NCI-H524 treated with DMSO at 0.1 percent for 48 hours (cell line): Measurements from ENCODE around the gene TMEM183A.
"Not testable (repeated sequence)": the region's sequence is repeated elsewhere in the genome, so short reads cannot be mapped to it uniquely, and the experiment has no call there.

Experiments
- DNase-seq: peaks from one replicate; lab custom pipeline; 2025; lab: John Stamatoyannopoulos, UW

Gene TMEM183A

GRCh38 chr1:203006948-203007871 lies at the start of gene TMEM183A:
TSS of gene TMEM183A (plus strand) at chr1:203007374. CDS start at chr1:203007466, 92 bp downstream.
- DNase-seq: peak; percentile 73

- no peak for DNase-seq
Measured at GRCh38 chr1:202957733-202958543, 49.2 kb upstream of the TMEM183A start, which contains the start of gene ADIPOR1. TSS of gene ADIPOR1 (minus strand) at chr1:202958312. CDS start at chr1:202951070, 7,242 bp downstream.

- DNase-seq: no peak
Measured at GRCh38 chr1:202958544-202959275, 48.5 kb upstream of the TMEM183A start.

GRCh38 chr1:202959276-202959620 lies 47.9 kb upstream of the TMEM183A start:
- DNase-seq: no peak

- DNase-seq: no peak
Measured at GRCh38 chr1:202961220-202961880, 45.8 kb upstream of the TMEM183A start.

GRCh38 chr1:202964791-202965410 lies 42.3 kb upstream of the TMEM183A start:
- DNase-seq: no peak

- DNase-seq: no peak
Measured at GRCh38 chr1:202965422-202965821, 41.8 kb upstream of the TMEM183A start.

- no peak for DNase-seq
Measured at GRCh38 chr1:202966006-202966898, 40.9 kb upstream of the TMEM183A start.

- no peak for DNase-seq
Measured at GRCh38 chr1:202967684-202968281, 39.4 kb upstream of the TMEM183A start.

GRCh38 chr1:202968351-202968750 lies 38.8 kb upstream of the TMEM183A start:
- no peak for DNase-seq

- no peak for DNase-seq
Measured at GRCh38 chr1:202968895-202969295, 38.3 kb upstream of the TMEM183A start.

GRCh38 chr1:202972046-202972445 lies 35.1 kb upstream of the TMEM183A start:
- no peak for DNase-seq

GRCh38 chr1:202974856-202975255 lies 32.3 kb upstream of the TMEM183A start:
- no peak for DNase-seq

- DNase-seq: no peak
Measured at GRCh38 chr1:202976633-202977032, 30.5 kb upstream of the TMEM183A start.

GRCh38 chr1:202979459-202979858 lies 27.7 kb upstream of the TMEM183A start:
- no peak for DNase-seq

- DNase-seq: no peak
Measured at GRCh38 chr1:202981939-202982338, 25.2 kb upstream of the TMEM183A start.

- no peak for DNase-seq
Measured at GRCh38 chr1:202982715-202983430, 24.3 kb upstream of the TMEM183A start.

- DNase-seq: not testable (repeated sequence)
Measured at GRCh38 chr1:202986120-202986519, 21.1 kb upstream of the TMEM183A start.

- DNase-seq: no peak
Measured at GRCh38 chr1:202987255-202987654, 19.9 kb upstream of the TMEM183A start.
